HEK293 (cell line): ENCODE measurements around the gene SH2B3.

ENCODE experiments used
- CTCF ChIA-PET: fragments of 350-600 bp; formaldehyde crosslinking; extraction: SDS; loops from one replicate; lab custom pipeline; 2021; ENCODE audit warnings: antibody characterized with exemption; lab: Yijun Ruan, JAX
- POLR2A ChIA-PET: fragments of 300-600 bp; formaldehyde crosslinking; extraction: SDS; loops from one replicate; lab custom pipeline; 2020; ENCODE audit warnings: antibody characterized with exemption, inconsistent platforms; lab: Yijun Ruan, JAX
- H3K27ac ChIP-seq: fragments of 200-500 bp; sonication (Bioruptor generic); 2 replicates; pipeline ENCODE4 v1.5.1; 2014; ENCODE audit warnings: low read depth, low read length, control low read depth, inconsistent platforms; ENCODE audit errors: extremely low read depth
- H3K36me3 ChIP-seq, 2 experiments: fragments of 200-500 bp in 1 of 2; sonication (Bioruptor generic) in 1 of 2; 1 replicate in 1 of 2; 2 replicates in 1 of 2; pipeline ENCODE4 v1.5.1; 2014 to 2017; ENCODE audit warnings: inconsistent platforms in 2 of 2, low read length in 2 of 2; ENCODE audit not compliant: control insufficient read depth in 2 of 2, insufficient read depth in 1 of 2
- H3K4me1 ChIP-seq: fragments of 200-500 bp; sonication (Bioruptor generic); 2 replicates; pipeline ENCODE4 v1.5.1; 2014; ENCODE audit warnings: mild to moderate bottlenecking, low read length, inconsistent platforms; ENCODE audit not compliant: control insufficient read depth, insufficient read depth
- H3K4me3 ChIP-seq: 2 replicates; pipeline ENCODE4 v1.5.1; 2011; ENCODE audit warnings: low read depth, mild to moderate bottlenecking, control low read depth, low read length, moderate library complexity
- H3K9me3 ChIP-seq: fragments of 200-500 bp; sonication (Bioruptor generic); 2 replicates; pipeline ENCODE4 v1.5.1; 2014; ENCODE audit warnings: low read depth, low read length, inconsistent platforms; ENCODE audit not compliant: control insufficient read depth, insufficient read depth
- EGR2 ChIP-seq: fragments of 450-650 bp; formaldehyde crosslinking; IDR thresholded peaks from 2 replicates; pipeline ENCODE4 v1.5.1; 2016; ENCODE audit warnings: low read depth, missing biosample characterization, missing genetic modification characterization
- KLF9 ChIP-seq: fragments of 450-650 bp; formaldehyde crosslinking; IDR thresholded peaks from 2 replicates; pipeline ENCODE4 v1.5.1; 2016; ENCODE audit warnings: missing biosample characterization, missing genetic modification characterization, low read depth
- SCRT2 ChIP-seq: fragments of 450-650 bp; formaldehyde crosslinking; IDR thresholded peaks from 2 replicates; pipeline ENCODE4 v1.5.1; 2016; ENCODE audit warnings: missing biosample characterization, missing genetic modification characterization
- ZBTB17 ChIP-seq: fragments of 450-650 bp; formaldehyde crosslinking; IDR thresholded peaks from 2 replicates; pipeline ENCODE4 v1.5.1; 2016; ENCODE audit warnings: missing biosample characterization, missing genetic modification characterization
- ZBTB48 ChIP-seq: fragments of 450-650 bp; formaldehyde crosslinking; IDR thresholded peaks from 2 replicates; pipeline ENCODE4 v1.5.1; 2016; ENCODE audit warnings: missing biosample characterization, missing genetic modification characterization
- ZFP69B ChIP-seq: fragments of 450-650 bp; formaldehyde crosslinking; IDR thresholded peaks from 2 replicates; pipeline ENCODE4 v1.5.1; 2016; ENCODE audit warnings: missing biosample characterization, missing genetic modification characterization
- ZNF140 ChIP-seq: fragments of 450-650 bp; formaldehyde crosslinking; IDR thresholded peaks from 2 replicates; pipeline ENCODE4 v1.5.1; 2016; ENCODE audit warnings: missing biosample characterization, missing genetic modification characterization
- ZNF2 ChIP-seq: fragments of 450-650 bp; formaldehyde crosslinking; IDR thresholded peaks from 2 replicates; pipeline ENCODE4 v1.5.1; 2016; ENCODE audit warnings: missing biosample characterization, missing genetic modification characterization
- ZNF354C ChIP-seq: fragments of 450-650 bp; formaldehyde crosslinking; IDR thresholded peaks from 2 replicates; pipeline ENCODE4 v1.5.1; 2016; ENCODE audit warnings: missing biosample characterization, missing genetic modification characterization, low read depth, borderline replicate concordance
- ZNF48 ChIP-seq: fragments of 450-650 bp; formaldehyde crosslinking; IDR thresholded peaks from 2 replicates; pipeline ENCODE4 v1.5.1; 2016; ENCODE audit warnings: missing biosample characterization, missing genetic modification characterization
- ZNF571 ChIP-seq: fragments of 450-650 bp; formaldehyde crosslinking; IDR thresholded peaks from 2 replicates; pipeline ENCODE4 v1.5.0; 2017; ENCODE audit warnings: missing biosample characterization, missing genetic modification characterization
- ZNF626 ChIP-seq: fragments of 450-650 bp; sonication (Bioruptor Pico); formaldehyde crosslinking; IDR thresholded peaks from 2 replicates; pipeline ENCODE4 v1.5.1; 2018; ENCODE audit warnings: missing biosample characterization, missing genetic modification characterization, inconsistent platforms
- ZNF664 ChIP-seq: fragments of 450-650 bp; formaldehyde crosslinking; IDR thresholded peaks from 2 replicates; pipeline ENCODE4 v1.5.1; 2016; ENCODE audit warnings: missing biosample characterization, missing genetic modification characterization
- ZNF843 ChIP-seq: fragments of 450-650 bp; formaldehyde crosslinking; IDR thresholded peaks from 2 replicates; pipeline ENCODE4 v1.5.1; 2016; ENCODE audit warnings: missing biosample characterization, missing genetic modification characterization
- TF ChIP-seq, protein P1 (sequence below): fragments of 450-650 bp; formaldehyde crosslinking; IDR thresholded peaks from 2 replicates; pipeline ENCODE4 v1.5.1; 2016; ENCODE audit warnings: missing biosample characterization, missing genetic modification characterization
- TF ChIP-seq, protein P2 (sequence below): fragments of 450-650 bp; formaldehyde crosslinking; IDR thresholded peaks from 2 replicates; pipeline ENCODE4 v1.5.1; 2017; ENCODE audit warnings: missing biosample characterization, missing genetic modification characterization
- TF ChIP-seq, protein P3 (sequence below): sonication (generic); formaldehyde crosslinking; IDR thresholded peaks from 2 replicates; pipeline ENCODE4 v1.8.1; 2022; ENCODE audit warnings: mild to moderate bottlenecking, moderate library complexity, missing genetic modification reagents
- TF ChIP-seq, protein P4 (sequence below): fragments of 450-650 bp; formaldehyde crosslinking; IDR thresholded peaks from 2 replicates; pipeline ENCODE4 v1.5.1; 2016; ENCODE audit warnings: missing biosample characterization, missing genetic modification characterization
- TF ChIP-seq, protein P5 (sequence below): fragments of 450-650 bp; formaldehyde crosslinking; IDR thresholded peaks from 2 replicates; pipeline ENCODE4 v1.5.1; 2017; ENCODE audit warnings: missing biosample characterization, missing genetic modification characterization
- TF ChIP-seq, protein P6 (sequence below): fragments of 450-650 bp; formaldehyde crosslinking; IDR thresholded peaks from 2 replicates; pipeline ENCODE4 v1.5.1; 2016; ENCODE audit warnings: missing biosample characterization, missing genetic modification characterization

Gene SH2B3

DNA sequence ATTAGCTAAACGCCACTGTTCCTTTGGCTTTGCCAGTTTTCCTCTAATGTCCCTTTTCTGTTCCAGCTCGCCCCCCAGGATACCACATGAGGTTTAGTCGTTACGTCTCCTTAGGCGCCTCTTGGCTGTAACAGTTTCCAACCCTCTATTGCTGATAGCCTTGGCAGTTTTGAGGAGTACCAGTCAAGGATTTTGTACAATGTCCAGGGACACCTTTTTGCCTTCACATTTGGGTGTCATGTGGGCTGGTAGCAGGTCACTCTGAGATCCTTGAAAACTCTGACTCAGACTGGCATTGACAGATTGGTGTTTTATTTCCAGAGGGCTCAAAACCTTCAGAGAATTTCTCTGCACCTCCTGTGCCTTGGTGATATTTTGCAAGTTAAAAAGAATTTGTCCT, 14.1 kb downstream of the SH2B3 start (continued):
- TF ChIP-seq, protein P1, sequence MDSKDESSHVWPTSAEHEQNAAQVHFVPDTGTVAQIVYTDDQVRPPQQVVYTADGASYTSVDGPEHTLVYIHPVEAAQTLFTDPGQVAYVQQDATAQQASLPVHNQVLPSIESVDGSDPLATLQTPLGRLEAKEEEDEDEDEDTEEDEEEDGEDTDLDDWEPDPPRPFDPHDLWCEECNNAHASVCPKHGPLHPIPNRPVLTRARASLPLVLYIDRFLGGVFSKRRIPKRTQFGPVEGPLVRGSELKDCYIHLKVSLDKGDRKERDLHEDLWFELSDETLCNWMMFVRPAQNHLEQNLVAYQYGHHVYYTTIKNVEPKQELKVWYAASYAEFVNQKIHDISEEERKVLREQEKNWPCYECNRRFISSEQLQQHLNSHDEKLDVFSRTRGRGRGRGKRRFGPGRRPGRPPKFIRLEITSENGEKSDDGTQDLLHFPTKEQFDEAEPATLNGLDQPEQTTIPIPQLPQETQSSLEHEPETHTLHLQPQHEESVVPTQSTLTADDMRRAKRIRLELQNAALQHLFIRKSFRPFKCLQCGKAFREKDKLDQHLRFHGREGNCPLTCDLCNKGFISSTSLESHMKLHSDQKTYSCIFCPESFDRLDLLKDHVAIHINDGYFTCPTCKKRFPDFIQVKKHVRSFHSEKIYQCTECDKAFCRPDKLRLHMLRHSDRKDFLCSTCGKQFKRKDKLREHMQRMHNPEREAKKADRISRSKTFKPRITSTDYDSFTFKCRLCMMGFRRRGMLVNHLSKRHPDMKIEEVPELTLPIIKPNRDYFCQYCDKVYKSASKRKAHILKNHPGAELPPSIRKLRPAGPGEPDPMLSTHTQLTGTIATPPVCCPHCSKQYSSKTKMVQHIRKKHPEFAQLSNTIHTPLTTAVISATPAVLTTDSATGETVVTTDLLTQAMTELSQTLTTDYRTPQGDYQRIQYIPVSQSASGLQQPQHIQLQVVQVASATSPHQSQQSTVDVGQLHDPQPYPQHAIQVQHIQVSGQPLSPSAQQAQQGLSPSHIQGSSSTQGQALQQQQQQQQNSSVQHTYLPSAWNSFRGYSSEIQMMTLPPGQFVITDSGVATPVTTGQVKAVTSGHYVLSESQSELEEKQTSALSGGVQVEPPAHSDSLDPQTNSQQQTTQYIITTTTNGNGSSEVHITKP = no peak
- TF ChIP-seq ZNF843 (tag by site-specific recombination) (no peak), EGR2 (tag by site-specific recombination) (no peak), ZNF571 (no peak)

DNA sequence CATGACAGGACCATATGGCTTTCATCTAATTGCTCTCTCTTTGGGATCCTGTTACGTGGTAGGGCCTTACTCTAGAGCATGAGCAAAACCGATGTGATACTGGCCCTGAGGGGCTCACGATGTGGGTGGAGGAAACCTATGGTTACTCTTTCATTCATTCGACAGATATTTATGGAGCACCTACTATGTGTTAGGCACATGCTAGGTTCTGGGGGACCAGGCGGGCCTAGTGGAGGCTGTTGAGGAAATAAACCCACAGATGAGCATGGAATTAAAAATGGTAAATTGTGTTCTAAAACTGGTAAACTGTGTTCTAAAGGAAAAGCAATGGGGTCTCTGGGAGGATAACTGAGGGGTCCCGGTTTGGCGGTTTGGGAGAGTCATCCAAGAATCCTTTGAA, 14.8 kb downstream of the SH2B3 start:
- Histone ChIP-seq H3K27ac (no peak overlapping the region), H3K4me1 (no peaks in the 10 kb centered on the region), H3K9me3 (no peaks in the 10 kb centered on the region), H3K36me3 (peaks cover 0 to 17% of the 10 kb centered on the region in 2 experiments; a peak in 2 of 3 replicates), H3K4me3 (no peak overlapping the region)
- CTCF ChIA-PET = interaction anchor here (1.0 to 2.6 kb wide), 3 partner anchors 13 to 28 kb away, joined by 3 to 7 read pairs (median 5); no protein-coding TSS in a partner anchor
- POLR2A ChIA-PET = no interaction called here
- TF ChIP-seq ZNF664 (tag by site-specific recombination) (no peak), ZNF140 (tag by site-specific recombination) (no peak), ZNF843 (tag by site-specific recombination) (no peak), ZBTB17 (tag by site-specific recombination) (no peak), ZNF571 (no peak), ZNF2 (tag by site-specific recombination) (no peak), SCRT2 (tag by site-specific recombination) (no peak), KLF9 (tag by site-specific recombination) (no peak), ZNF626 (tag by site-specific recombination) (no peak), ZNF48 (tag by site-specific recombination) (no peak), ZFP69B (tag by site-specific recombination) (no peak), ZNF354C (tag by site-specific recombination) (no peak), ZBTB48 (no peak)
- TF ChIP-seq, protein P2, sequence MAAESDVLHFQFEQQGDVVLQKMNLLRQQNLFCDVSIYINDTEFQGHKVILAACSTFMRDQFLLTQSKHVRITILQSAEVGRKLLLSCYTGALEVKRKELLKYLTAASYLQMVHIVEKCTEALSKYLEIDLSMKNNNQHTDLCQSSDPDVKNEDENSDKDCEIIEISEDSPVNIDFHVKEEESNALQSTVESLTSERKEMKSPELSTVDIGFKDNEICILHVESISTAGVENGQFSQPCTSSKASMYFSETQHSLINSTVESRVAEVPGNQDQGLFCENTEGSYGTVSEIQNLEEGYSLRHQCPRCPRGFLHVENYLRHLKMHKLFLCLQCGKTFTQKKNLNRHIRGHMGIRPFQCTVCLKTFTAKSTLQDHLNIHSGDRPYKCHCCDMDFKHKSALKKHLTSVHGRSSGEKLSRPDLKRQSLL = no peak
- TF ChIP-seq, protein P3, sequence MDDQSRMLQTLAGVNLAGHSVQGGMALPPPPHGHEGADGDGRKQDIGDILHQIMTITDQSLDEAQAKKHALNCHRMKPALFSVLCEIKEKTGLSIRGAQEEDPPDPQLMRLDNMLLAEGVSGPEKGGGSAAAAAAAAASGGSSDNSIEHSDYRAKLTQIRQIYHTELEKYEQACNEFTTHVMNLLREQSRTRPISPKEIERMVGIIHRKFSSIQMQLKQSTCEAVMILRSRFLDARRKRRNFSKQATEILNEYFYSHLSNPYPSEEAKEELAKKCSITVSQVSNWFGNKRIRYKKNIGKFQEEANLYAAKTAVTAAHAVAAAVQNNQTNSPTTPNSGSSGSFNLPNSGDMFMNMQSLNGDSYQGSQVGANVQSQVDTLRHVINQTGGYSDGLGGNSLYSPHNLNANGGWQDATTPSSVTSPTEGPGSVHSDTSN (CRISPR knock-in tag) = no peak
- TF ChIP-seq, protein P4, sequence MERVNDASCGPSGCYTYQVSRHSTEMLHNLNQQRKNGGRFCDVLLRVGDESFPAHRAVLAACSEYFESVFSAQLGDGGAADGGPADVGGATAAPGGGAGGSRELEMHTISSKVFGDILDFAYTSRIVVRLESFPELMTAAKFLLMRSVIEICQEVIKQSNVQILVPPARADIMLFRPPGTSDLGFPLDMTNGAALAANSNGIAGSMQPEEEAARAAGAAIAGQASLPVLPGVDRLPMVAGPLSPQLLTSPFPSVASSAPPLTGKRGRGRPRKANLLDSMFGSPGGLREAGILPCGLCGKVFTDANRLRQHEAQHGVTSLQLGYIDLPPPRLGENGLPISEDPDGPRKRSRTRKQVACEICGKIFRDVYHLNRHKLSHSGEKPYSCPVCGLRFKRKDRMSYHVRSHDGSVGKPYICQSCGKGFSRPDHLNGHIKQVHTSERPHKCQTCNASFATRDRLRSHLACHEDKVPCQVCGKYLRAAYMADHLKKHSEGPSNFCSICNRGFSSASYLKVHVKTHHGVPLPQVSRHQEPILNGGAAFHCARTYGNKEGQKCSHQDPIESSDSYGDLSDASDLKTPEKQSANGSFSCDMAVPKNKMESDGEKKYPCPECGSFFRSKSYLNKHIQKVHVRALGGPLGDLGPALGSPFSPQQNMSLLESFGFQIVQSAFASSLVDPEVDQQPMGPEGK (tag by site-specific recombination) = no peak
- TF ChIP-seq, protein P5, sequence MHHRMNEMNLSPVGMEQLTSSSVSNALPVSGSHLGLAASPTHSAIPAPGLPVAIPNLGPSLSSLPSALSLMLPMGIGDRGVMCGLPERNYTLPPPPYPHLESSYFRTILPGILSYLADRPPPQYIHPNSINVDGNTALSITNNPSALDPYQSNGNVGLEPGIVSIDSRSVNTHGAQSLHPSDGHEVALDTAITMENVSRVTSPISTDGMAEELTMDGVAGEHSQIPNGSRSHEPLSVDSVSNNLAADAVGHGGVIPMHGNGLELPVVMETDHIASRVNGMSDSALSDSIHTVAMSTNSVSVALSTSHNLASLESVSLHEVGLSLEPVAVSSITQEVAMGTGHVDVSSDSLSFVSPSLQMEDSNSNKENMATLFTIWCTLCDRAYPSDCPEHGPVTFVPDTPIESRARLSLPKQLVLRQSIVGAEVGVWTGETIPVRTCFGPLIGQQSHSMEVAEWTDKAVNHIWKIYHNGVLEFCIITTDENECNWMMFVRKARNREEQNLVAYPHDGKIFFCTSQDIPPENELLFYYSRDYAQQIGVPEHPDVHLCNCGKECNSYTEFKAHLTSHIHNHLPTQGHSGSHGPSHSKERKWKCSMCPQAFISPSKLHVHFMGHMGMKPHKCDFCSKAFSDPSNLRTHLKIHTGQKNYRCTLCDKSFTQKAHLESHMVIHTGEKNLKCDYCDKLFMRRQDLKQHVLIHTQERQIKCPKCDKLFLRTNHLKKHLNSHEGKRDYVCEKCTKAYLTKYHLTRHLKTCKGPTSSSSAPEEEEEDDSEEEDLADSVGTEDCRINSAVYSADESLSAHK = no peak
- TF ChIP-seq, protein P6, sequence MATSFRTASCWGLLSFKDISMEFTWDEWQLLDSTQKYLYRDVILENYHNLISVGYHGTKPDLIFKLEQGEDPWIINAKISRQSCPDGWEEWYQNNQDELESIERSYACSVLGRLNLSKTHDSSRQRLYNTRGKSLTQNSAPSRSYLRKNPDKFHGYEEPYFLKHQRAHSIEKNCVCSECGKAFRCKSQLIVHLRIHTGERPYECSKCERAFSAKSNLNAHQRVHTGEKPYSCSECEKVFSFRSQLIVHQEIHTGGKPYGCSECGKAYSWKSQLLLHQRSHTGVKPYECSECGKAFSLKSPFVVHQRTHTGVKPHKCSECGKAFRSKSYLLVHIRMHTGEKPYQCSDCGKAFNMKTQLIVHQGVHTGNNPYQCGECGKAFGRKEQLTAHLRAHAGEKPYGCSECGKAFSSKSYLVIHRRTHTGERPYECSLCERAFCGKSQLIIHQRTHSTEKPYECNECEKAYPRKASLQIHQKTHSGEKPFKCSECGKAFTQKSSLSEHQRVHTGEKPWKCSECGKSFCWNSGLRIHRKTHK (tag by site-specific recombination) = no peak
